ENCODE data around the gene MYH11. TPM values are rescaled to one million over a fixed set of nuclear protein-coding genes. Genes with fewer than 3 reads are reported as not detected.

Gene MYH11
- total RNA-seq, 1 donor from 2014 or later, result 1.9 TPM

DNA sequence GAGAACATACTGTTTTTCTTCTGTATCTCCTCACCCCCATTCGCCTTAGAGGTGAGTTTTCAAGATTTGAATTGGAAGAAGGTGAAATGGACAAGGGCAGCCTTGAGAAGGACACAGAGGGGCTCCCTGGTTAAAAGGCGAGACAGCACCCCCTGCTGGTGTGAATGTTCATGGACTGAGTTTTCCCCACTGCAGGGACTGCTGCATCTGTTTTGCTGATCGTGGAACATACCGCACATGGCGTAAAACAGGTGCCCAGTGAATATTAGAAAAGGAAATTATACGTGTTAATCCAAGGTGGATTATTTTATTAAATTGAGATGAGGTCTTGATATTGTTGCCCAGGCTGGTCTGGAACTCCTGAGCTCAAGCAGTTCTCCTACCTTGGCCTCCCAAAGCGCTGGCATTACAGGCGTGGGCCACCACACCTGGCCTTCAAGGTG, 152.3 kb downstream of the MYH11 start:
- H3K4me3 Mint-ChIP-seq (ENCODE audit: unreplicated experiment), result no peak overlapping the region
- H3K36me3 Mint-ChIP-seq (ENCODE audit: unreplicated experiment), result peaks cover 11% of the 10 kb centered on the region
- no peaks in the 10 kb centered on the region for H3K9me3 Mint-ChIP-seq (ENCODE audit: unreplicated experiment)
- no peak overlapping the region for H3K27ac Mint-ChIP-seq (ENCODE audit: unreplicated experiment)
- H3K27me3 Mint-ChIP-seq (ENCODE audit: unreplicated experiment), result no peaks in the 10 kb centered on the region
- H3K4me1 Mint-ChIP-seq (ENCODE audit: unreplicated experiment), result no peaks in the 10 kb centered on the region
- no peak for DNase-seq (ENCODE audit: extremely low spot score, unreplicated experiment)
- TF ChIP-seq, protein P1, sequence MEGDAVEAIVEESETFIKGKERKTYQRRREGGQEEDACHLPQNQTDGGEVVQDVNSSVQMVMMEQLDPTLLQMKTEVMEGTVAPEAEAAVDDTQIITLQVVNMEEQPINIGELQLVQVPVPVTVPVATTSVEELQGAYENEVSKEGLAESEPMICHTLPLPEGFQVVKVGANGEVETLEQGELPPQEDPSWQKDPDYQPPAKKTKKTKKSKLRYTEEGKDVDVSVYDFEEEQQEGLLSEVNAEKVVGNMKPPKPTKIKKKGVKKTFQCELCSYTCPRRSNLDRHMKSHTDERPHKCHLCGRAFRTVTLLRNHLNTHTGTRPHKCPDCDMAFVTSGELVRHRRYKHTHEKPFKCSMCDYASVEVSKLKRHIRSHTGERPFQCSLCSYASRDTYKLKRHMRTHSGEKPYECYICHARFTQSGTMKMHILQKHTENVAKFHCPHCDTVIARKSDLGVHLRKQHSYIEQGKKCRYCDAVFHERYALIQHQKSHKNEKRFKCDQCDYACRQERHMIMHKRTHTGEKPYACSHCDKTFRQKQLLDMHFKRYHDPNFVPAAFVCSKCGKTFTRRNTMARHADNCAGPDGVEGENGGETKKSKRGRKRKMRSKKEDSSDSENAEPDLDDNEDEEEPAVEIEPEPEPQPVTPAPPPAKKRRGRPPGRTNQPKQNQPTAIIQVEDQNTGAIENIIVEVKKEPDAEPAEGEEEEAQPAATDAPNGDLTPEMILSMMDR (IDR thresholded peaks at IDR 0.05), result peak; percentile 85

DNA sequence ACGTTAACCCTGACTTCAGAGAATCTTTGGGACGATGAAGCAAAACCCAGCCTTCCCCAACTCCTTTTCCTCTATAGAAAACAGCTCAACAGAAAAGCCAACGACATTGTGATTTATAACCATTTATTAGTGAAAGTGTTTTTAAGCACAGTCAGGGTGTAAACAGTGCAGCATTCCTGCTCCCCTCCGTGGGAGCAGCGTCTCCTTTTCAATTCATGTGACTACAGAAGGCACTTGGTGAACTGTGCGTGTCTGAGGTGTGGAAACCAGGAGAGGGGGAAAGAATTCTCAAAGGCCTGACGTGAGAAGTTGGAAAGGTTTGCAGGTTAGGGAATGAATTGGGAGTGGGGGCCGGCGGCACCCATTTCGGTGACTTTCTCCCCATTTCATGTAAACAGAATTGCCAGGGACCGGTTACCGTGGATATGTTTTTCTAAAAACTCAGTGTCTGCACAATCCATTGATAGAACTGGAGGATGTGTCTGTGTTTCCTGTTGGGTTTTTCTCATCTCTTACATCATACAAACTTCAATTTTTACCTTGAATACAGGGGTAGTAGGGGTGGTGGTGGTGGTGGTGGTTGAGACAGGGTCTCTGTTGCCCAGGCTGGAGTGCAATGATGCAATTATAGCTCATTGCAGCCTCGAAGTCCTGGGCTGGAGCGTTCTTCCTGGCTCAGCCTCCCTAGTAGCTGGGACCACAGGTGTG, 153.6 kb downstream of the MYH11 start:
- no peaks in the 10 kb centered on the region for H3K9me3 Mint-ChIP-seq (ENCODE audit: unreplicated experiment)
- TF ChIP-seq, protein P1 (IDR thresholded peaks at IDR 0.05), result no peak
- H3K4me3 Mint-ChIP-seq (ENCODE audit: unreplicated experiment), result no peak overlapping the region
- H3K4me1 Mint-ChIP-seq (ENCODE audit: unreplicated experiment), result no peaks in the 10 kb centered on the region
- DNase-seq (ENCODE audit: extremely low spot score, unreplicated experiment), result no peak
- H3K27ac Mint-ChIP-seq (ENCODE audit: unreplicated experiment), result peak overlapping the region; percentile 18
- H3K36me3 Mint-ChIP-seq (ENCODE audit: unreplicated experiment), result peaks cover 17% of the 10 kb centered on the region
- H3K27me3 Mint-ChIP-seq (ENCODE audit: unreplicated experiment), result no peaks in the 10 kb centered on the region

DNA sequence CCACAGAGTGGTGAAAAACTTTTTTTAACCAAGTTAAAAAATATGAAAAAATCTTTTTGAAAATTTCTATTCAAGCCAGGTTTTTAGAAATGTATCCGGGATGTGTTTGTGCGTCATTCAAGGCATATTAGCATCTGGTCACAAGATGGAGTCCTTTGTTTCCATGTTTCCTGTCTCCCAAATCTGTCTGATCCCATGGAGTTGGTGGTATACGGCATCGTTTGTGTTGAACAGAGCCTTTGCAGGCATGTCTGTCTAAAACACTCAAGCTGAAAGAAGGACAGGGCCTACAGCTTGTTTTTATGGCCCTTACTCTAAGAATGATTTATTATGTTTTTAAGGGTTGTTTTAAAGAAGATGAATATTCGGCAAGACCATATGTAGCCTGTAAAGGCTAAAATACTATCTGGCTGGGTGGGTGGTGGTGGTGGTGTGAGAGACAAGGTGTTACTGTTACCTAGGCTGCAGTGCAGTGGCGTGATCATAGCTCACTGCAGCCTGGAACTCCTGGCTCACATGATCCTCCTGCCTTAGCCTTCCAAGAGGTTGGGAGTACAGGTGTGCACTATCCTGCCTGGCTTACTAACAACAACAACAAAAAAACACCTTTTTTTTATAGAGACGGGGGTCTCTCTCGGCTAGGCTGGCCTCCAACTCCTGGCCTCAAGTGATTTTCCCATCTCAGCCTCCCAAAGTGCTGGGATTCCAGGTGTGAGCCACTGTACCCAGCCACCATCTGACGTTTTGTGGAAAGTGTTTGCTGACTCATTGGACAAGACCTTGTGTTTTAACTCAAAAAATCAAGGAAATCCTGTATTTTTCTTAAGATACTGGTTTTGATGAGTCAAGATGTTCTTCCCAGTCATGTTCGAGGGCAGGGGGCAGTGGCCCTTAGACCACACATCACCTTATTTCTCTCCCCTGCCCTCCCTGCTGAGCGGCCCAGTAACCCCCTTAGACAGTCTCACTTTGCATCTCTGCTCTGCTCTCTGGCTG, 154.6 kb downstream of the MYH11 start:
- Mint-ChIP-seq H3K4me1 (ENCODE audit: unreplicated experiment) (no peaks in the 10 kb centered on the region), H3K27me3 (ENCODE audit: unreplicated experiment) (no peaks in the 10 kb centered on the region), H3K9me3 (ENCODE audit: unreplicated experiment) (no peaks in the 10 kb centered on the region), H3K36me3 (ENCODE audit: unreplicated experiment) (peaks cover 17% of the 10 kb centered on the region), H3K27ac (ENCODE audit: unreplicated experiment) (no peak overlapping the region), H3K4me3 (ENCODE audit: unreplicated experiment) (no peak overlapping the region)
- TF ChIP-seq, protein P1 (IDR thresholded peaks at IDR 0.05), result no peak
- DNase-seq (ENCODE audit: extremely low spot score, unreplicated experiment), result no peak

DNA sequence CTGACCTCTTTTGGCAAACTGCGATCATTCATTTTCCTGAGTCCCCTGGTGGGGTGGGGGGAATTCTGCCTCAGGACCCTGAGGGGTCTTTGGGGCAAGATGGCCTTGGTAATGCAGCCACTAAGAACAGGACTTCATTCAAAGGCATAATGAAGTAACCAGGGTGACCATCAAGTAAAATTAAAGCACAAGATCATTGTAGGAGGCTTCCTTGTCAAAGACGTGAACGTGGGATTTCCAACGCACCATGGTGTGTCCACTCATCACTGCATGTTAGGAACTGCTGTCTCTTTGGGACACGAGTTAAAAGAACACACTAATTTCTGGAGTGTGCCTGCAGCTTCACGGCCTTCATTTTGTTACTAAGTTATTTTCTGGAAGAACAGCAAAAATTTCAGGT, 155.5 kb downstream of the MYH11 start:
- Mint-ChIP-seq H3K27me3 (ENCODE audit: unreplicated experiment) (no peaks in the 10 kb centered on the region), H3K9me3 (ENCODE audit: unreplicated experiment) (no peaks in the 10 kb centered on the region), H3K36me3 (ENCODE audit: unreplicated experiment) (peaks cover 23% of the 10 kb centered on the region), H3K4me1 (ENCODE audit: unreplicated experiment) (no peaks in the 10 kb centered on the region), H3K4me3 (ENCODE audit: unreplicated experiment) (no peak overlapping the region), H3K27ac (ENCODE audit: unreplicated experiment) (no peak overlapping the region)
- no peak for DNase-seq (ENCODE audit: extremely low spot score, unreplicated experiment)
- TF ChIP-seq, protein P1 (IDR thresholded peaks at IDR 0.05), result no peak

DNA sequence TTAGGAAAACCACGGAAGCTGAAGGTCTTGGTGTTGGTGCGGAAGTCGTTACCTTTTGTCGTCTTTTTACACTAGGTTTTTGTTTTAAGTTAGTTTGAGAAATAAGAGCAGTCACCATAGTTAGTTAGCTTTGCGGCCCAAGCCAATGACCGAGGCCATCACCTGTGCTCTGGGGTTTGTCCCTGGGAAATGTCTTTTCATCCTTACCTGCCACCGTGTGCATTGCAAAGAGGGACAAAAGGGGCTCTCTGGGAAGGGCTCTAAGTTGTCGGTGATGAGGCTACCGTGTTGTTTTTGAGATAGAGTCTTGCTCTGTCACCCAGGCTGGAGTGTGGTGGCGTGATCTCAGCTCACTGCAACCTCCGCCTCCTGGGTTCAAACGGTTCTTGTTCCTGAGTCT, 157.0 kb downstream of the MYH11 start:
- no peak for DNase-seq (ENCODE audit: extremely low spot score, unreplicated experiment)
- H3K27me3 Mint-ChIP-seq (ENCODE audit: unreplicated experiment), result no peaks in the 10 kb centered on the region
- no peaks in the 10 kb centered on the region for H3K4me1 Mint-ChIP-seq (ENCODE audit: unreplicated experiment)
- TF ChIP-seq, protein P1 (IDR thresholded peaks at IDR 0.05), result no peak
- no peaks in the 10 kb centered on the region for H3K9me3 Mint-ChIP-seq (ENCODE audit: unreplicated experiment)
- H3K4me3 Mint-ChIP-seq (ENCODE audit: unreplicated experiment), result no peak overlapping the region
- no peak overlapping the region for H3K27ac Mint-ChIP-seq (ENCODE audit: unreplicated experiment)
- H3K36me3 Mint-ChIP-seq (ENCODE audit: unreplicated experiment), result peaks cover 30% of the 10 kb centered on the region
